T-helper 2 cell treated with Interferon-gamma antibody and Interleukin-4, amounts not matched to agents 100 ng/mL and 5 ng/mL, for 36 hours (primary cell): ENCODE data around the gene PLAU. TPM values are rescaled to one million over a fixed set of nuclear protein-coding genes. Genes with fewer than 3 reads are reported as not detected.
"Not testable (repeated sequence)": the region's sequence is repeated elsewhere in the genome, so short reads cannot be mapped to it uniquely, and the experiment has no call there.

Source experiments
- intact Hi-C: fragments of 100-400 bp; cut with micrococcal nuclease; formaldehyde crosslinking; loops from one replicate; pipeline ENCODE4 v1.15.1; 2023
- total RNA-seq: library from RNA; stranded (reverse); gene quantifications from 2 replicates; pipeline ENCODE4 v1.2.3, GENCODE V29; 2022

Gene PLAU
- total RNA-seq, 1 donor from 2014 or later, result 4.5 TPM

DNA sequence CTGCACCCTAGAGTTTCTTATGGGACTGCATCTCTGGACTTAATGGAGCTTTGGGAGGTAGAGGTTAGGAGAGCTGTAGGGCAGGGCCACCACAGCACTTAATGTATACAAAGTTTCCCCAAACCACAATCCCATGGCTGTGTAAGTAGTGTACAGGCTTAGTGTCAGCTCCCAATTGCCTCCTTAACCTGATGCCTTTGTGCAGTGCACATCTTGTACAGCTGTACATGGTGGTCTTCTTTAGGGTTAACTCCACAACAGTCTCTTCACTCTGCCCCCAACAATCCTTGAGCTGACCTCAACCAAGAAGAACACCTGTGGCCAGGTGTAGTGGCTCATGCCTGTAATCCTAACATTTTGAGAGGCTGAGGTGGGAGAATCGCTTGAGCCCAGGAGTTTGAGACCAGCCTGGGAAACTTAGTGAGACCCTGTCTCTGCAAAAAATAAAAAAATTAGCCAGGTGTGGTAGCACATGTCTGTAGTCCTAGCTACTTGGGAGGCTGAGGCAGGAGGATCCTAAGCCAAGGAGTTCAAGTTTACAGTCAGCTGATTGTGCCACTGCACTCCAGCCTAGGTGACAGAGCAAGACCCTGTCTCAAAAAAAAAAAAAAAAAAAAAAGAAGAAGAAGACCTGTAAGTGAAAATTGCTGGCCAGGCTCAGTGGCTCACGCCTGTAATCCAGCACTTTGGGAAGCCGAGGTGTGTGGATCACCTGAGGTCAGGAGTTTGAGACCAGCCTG is 6.8 kb downstream of the PLAU start:
- intact Hi-C loops, result no loop called here

DNA sequence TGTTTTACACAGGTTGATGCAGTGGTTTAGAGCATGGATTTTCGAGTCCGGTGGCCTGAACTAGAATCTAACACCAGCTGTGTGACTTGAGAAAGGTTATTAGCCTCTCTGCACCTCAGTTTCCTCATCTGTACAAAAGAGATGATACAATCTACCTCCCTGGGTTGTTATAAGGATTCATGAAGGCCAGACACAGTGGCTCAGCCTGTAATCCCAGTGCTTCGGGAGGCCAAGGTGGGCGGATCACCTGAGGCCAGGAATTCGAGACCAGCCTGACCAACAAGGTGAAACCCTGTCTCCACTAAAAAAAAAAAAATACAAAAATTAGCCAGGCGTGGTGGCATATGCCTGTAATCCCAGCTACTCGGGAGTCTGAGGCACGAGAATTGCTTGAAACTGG is 8.5 kb downstream of the PLAU start:
- intact Hi-C loops, result not testable (repeated sequence)

- intact Hi-C loops, result loop anchor here (5.0 kb wide), 1 partner anchor 33 kb away; no protein-coding TSS in a partner anchor
These were observed 9.2 kb downstream of the PLAU start for GRCh38 chr10:73920089-73920488.

- intact Hi-C loops, result loop anchor here (1.0 to 5.0 kb wide), 2 partner anchors 11 to 35 kb away; partner anchors contain the start of gene PLAU
These were observed 11.3 kb downstream of the PLAU start for GRCh38 chr10:73922007-73922863.

DNA sequence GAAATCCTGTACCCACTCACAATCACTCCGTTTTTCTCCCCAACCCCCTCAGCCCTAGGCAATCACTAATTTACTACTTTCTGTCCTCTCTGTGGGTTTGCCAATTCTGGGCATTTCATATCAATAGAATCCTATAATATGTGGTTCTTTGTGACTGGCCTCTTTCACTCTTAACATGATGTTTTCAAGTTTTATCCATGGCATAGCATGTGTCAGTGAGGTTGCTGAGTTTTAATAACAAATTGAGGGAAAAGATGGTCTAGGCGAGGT is 11.9 kb downstream of the PLAU start:
- intact Hi-C loops, result loop anchor here (1.0 to 5.0 kb wide), 2 partner anchors 11 to 35 kb away; partner anchors contain the start of gene PLAU

- intact Hi-C loops, result loop anchor here (5.0 kb wide), 1 partner anchor 37 kb away; no protein-coding TSS in a partner anchor
These were observed 13.1 kb downstream of the PLAU start for GRCh38 chr10:73923935-73924598.

- intact Hi-C loops, result loop anchor here (5.0 kb wide), 1 partner anchor 38 kb away; no protein-coding TSS in a partner anchor
These were observed 14.0 kb downstream of the PLAU start for GRCh38 chr10:73924935-73925334.

GRCh38 chr10:73925539-73925938 is 14.6 kb downstream of the PLAU start:
- intact Hi-C loops, result no loop called here

- intact Hi-C loops, result no loop called here
These were observed 15.3 kb downstream of the PLAU start for GRCh38 chr10:73926152-73926764.

GRCh38 chr10:73930630-73931327 is 19.8 kb downstream of the PLAU start:
- intact Hi-C loops, result not testable (repeated sequence)

DNA sequence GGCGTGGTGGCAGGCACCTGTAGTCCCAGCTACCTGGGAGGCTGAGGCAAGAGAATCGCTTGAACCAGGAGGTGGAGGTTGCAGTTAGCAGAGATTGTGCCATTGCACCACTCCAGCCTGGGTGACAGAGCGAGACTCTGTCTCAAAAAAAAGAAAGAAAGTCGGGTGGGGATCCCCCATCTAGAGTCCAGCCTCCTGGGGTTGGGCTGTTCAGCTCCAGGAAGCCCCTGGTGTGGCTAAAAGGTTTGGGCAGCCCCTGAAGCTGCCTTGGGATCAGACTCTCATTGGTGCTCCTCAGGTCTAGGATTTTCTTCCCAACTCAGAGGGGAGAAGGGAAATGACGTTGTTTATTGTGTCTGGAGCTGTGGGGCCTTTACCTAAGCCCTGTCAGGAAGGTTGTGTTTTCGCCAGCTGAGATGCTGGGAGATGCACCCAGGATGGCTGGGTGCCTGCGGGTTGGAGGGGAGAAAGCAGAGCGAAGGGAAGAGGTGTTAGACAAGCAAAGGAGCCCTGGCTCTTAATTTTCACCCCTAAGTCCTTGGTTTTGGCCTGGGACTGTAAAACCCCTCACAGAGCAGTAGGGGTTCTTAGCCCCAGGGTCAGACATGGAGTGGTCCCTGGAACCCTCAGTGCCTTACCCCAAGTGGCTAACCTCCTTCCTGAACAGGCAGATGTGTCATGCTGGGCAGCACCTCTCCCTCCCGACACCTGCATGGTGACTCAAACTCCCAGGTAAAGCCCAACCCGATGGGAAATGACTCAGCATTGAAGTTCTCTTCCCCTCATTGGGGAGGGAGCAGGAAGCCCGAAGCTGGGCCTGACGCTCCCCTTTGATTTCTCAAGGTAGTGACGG is 21.1 kb downstream of the PLAU start:
- intact Hi-C loops, result no loop called here

DNA sequence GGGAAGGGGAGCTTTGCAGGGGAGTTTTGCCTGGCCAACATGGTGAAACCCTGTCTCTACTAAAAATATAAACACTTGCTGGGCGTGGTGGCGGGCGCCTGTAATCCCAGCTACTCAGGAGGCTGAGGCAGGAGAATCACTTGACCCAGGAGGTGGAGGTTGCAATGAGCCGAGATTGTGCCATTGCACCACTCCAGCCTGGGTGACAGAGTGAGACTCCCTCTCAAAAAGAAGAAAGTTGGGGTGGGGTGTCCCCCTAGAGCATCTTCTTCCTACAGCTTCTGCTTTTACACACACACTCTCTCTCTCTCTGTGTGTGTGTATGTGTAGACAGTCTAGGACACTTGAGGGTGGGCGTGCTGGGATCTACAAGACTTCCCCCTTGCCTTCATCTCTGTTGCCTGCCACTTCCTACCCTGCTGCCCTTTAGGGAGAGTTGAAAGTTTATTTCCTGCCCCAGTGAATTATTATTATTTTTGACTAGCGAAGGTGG is 21.7 kb downstream of the PLAU start:
- intact Hi-C loops, result no loop called here

DNA sequence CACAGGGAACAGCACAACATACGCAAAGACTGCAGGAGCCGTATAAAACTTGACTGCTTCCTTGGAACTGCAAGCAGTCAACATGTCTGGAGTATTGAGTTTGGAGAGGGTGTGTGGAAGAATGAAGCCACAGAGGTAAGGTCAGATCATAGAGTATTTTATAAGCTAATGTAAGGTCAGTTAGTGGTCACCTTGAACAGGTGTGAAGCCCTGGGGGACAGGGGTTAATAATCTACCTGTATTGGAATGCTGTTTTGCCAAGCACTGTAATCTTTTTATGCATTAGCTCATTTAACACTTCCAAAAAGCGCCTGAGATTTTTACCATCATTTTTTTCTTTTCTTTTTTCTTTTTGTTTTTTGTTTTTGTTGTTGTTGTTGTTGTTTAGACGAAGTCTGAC is 23.1 kb downstream of the PLAU start:
- intact Hi-C loops, result no loop called here

GRCh38 chr10:73935895-73936294 is 25.0 kb downstream of the PLAU start:
- intact Hi-C loops, result no loop called here

GRCh38 chr10:73937333-73938043 is 26.6 kb downstream of the PLAU start:
- intact Hi-C loops, result no loop called here

DNA sequence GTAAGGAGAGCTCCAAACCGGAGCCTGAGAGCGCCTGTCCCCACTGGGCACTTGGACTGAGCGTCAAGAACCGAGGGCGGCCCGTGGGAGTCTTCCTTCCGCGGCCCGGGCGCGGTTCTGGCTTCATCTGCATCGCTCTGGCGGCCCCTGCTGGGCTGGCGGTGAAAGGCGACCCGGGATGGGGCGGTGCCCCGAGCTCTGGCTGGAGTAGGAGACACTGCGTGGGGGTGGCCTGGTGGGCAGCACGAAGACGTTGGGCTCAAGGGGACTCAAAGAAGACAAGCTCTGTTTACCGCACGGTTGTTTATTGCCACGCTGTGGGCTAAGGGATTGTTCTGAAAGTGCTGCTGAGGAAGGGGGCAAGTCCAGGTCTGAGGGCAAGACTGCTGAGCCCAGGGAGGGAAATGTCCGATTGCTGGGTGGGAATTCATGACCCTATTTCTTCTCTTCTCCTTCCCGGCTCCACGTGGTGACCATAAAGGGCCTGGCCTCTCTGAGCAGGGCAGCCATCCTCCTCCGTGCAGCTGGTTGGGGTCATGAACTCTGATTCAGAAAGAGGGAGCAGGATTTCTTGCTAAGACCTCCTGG is 29.8 kb downstream of the PLAU start:
- intact Hi-C loops, result loop anchor here (1.0 kb wide), 2 partner anchors 54 to 91 kb away; no protein-coding TSS in a partner anchor

DNA sequence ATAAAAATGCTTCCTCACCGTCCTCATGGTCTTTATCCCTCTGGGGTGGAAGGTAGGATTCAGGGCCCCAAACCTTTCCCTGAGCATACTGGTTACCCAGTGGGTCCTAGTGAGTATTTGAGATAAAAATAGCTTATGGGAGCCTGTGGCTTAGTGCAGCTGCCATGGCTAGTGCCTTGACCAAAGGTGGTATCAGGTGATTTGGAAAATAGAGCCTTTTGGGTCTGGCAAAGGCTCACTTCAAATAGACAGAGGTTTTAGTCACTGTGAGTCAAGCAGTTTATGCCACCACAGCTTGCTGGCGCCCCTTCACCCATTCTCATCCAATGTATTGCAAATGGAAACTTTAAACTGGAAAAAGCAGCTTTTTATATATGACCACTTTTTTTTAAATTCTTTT is 30.4 kb downstream of the PLAU start:
- intact Hi-C loops, result no loop called here

DNA sequence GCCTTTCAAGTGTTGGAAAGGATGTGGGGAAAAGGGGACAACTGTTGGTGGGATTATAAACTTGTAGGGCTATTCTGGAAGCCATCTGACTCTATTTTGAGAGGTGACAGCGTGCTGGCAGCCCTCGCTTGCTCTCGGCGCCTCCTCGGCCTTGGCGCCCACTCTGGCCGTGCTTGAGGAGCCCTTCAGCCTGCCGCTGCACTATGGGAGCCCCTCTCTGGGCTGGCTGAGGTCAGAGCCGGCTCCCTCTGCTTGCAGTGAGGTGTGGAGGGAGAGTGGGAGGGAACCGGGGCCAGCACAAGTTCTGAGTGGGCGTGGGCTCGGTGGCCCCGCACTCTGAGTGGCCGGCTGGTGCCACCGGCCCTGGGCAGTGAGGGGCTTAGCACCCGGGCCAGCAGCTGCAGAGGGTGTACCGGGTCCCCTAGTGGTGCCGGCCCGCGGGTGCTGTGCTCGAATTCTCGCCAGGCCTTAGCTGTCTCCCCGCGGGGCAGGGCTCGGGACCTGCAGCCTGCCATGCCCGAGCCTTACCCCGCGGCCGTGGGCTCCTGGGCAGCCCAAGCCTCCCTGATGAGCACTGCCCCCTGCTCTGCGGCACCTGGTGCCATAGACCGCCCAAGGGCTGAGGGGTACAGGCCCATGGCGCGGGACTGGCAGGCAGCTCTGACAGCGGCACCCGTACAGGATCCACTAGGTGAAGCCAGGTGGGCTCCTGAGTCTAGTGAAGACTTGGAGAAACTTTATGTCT is 33.6 kb downstream of the PLAU start:
- intact Hi-C loops, result no loop called here
